ENCODE measurements around the gene CYP26B1. TPM values are rescaled to one million over a fixed set of nuclear protein-coding genes. Genes with fewer than 3 reads are reported as not detected.

CYP26B1 gene
- total RNA-seq, 1 donor from 2014 or later = 1.2 TPM

- no peak overlapping the region for H3K4me3 ChIP-seq (ENCODE audit: insufficient read depth, low read depth, low read length)
- no peaks in the 10 kb centered on the region for H3K4me1 ChIP-seq (ENCODE audit: insufficient read depth, low read length)
- DNase-seq (ENCODE audit: low read depth) = no peak
- H3K4me2 ChIP-seq (ENCODE audit: low read length) = no peak overlapping the region
- no peak overlapping the region for H3K27ac ChIP-seq (ENCODE audit: low read depth, low read length)
- Mint-ChIP-seq H3K4me3 (ENCODE audit: unreplicated experiment) (no peak overlapping the region), H3K27ac (ENCODE audit: unreplicated experiment) (no peak overlapping the region), H3K4me1 (ENCODE audit: low read depth, unreplicated experiment) (peaks cover 3% of the 10 kb centered on the region), H3K9me3 (ENCODE audit: unreplicated experiment) (peaks cover under 1% of the 10 kb centered on the region), H3K36me3 (ENCODE audit: low read depth, unreplicated experiment) (peaks cover 17% of the 10 kb centered on the region), H3K27me3 (ENCODE audit: low read depth, unreplicated experiment) (no peaks in the 10 kb centered on the region)
- TF ChIP-seq EZH2 (IDR thresholded peaks at IDR 0.05; ENCODE audit: insufficient read depth, low read length) (no peak), CTCF (IDR thresholded peaks at IDR 0.05; ENCODE audit: insufficient read depth, low read depth, low read length) (no peak)
- FAIRE-seq = no peak
- no peak overlapping the region for H3K9ac ChIP-seq (ENCODE audit: low read length)
- H3K27me3 ChIP-seq (ENCODE audit: insufficient read depth, low read length) = no peaks in the 10 kb centered on the region
- H4K20me1 ChIP-seq (ENCODE audit: insufficient read depth, low read length) = no peaks in the 10 kb centered on the region
- no peaks in the 10 kb centered on the region for H3K36me3 ChIP-seq (ENCODE audit: insufficient read depth, low read length)
- H3K79me2 ChIP-seq (ENCODE audit: insufficient read depth, low read length) = no peaks in the 10 kb centered on the region
- no peak overlapping the region for H2AFZ ChIP-seq (ENCODE audit: low read depth, low read length)
- peaks cover 8% of the 10 kb centered on the region for H3K9me3 ChIP-seq (ENCODE audit: insufficient read depth, low read depth, low read length)
These were observed 35.4 kb upstream of the CYP26B1 start for GRCh38 chr2:72183016-72183415.

- Mint-ChIP-seq H3K9me3 (ENCODE audit: unreplicated experiment) (no peaks in the 10 kb centered on the region), H3K36me3 (ENCODE audit: low read depth, unreplicated experiment) (peaks cover 21% of the 10 kb centered on the region), H3K27ac (ENCODE audit: unreplicated experiment) (no peak overlapping the region), H3K4me3 (ENCODE audit: unreplicated experiment) (no peak overlapping the region), H3K4me1 (ENCODE audit: low read depth, unreplicated experiment) (peaks cover 3% of the 10 kb centered on the region), H3K27me3 (ENCODE audit: low read depth, unreplicated experiment) (no peaks in the 10 kb centered on the region)
- H3K36me3 ChIP-seq (ENCODE audit: insufficient read depth, low read length) = no peaks in the 10 kb centered on the region
- FAIRE-seq (no peak), DNase-seq (ENCODE audit: low read depth) (no peak)
- H3K9me3 ChIP-seq (ENCODE audit: insufficient read depth, low read depth, low read length) = peaks cover 3% of the 10 kb centered on the region
- no peak overlapping the region for H3K4me3 ChIP-seq (ENCODE audit: insufficient read depth, low read depth, low read length)
- H3K27ac ChIP-seq (ENCODE audit: low read depth, low read length) = no peak overlapping the region
- no peak overlapping the region for H2AFZ ChIP-seq (ENCODE audit: low read depth, low read length)
- H3K9ac ChIP-seq (ENCODE audit: low read length) = no peak overlapping the region
- no peaks in the 10 kb centered on the region for H3K27me3 ChIP-seq (ENCODE audit: insufficient read depth, low read length)
- no peaks in the 10 kb centered on the region for H3K79me2 ChIP-seq (ENCODE audit: insufficient read depth, low read length)
- no peaks in the 10 kb centered on the region for H4K20me1 ChIP-seq (ENCODE audit: insufficient read depth, low read length)
- TF ChIP-seq CTCF (IDR thresholded peaks at IDR 0.05; ENCODE audit: insufficient read depth, low read depth, low read length) = no peak
- no peak for TF ChIP-seq EZH2 (IDR thresholded peaks at IDR 0.05; ENCODE audit: insufficient read depth, low read length)
- H3K4me1 ChIP-seq (ENCODE audit: insufficient read depth, low read length) = no peaks in the 10 kb centered on the region
- no peak overlapping the region for H3K4me2 ChIP-seq (ENCODE audit: low read length)
These were observed 34.9 kb upstream of the CYP26B1 start for GRCh38 chr2:72182547-72182946.

GRCh38 chr2:72181616-72182015, 34.0 kb upstream of the CYP26B1 start:
- no peaks in the 10 kb centered on the region for H3K27me3 ChIP-seq (ENCODE audit: insufficient read depth, low read length)
- Mint-ChIP-seq H3K9me3 (ENCODE audit: unreplicated experiment) (no peaks in the 10 kb centered on the region), H3K27me3 (ENCODE audit: low read depth, unreplicated experiment) (no peaks in the 10 kb centered on the region), H3K4me3 (ENCODE audit: unreplicated experiment) (no peak overlapping the region), H3K36me3 (ENCODE audit: low read depth, unreplicated experiment) (peaks cover 26% of the 10 kb centered on the region), H3K27ac (ENCODE audit: unreplicated experiment) (no peak overlapping the region), H3K4me1 (ENCODE audit: low read depth, unreplicated experiment) (peaks cover 3% of the 10 kb centered on the region)
- FAIRE-seq = no peak
- H3K4me1 ChIP-seq (ENCODE audit: insufficient read depth, low read length) = no peaks in the 10 kb centered on the region
- no peaks in the 10 kb centered on the region for H3K36me3 ChIP-seq (ENCODE audit: insufficient read depth, low read length)
- H3K9ac ChIP-seq (ENCODE audit: low read length) = no peak overlapping the region
- no peaks in the 10 kb centered on the region for H3K9me3 ChIP-seq (ENCODE audit: insufficient read depth, low read depth, low read length)
- H3K79me2 ChIP-seq (ENCODE audit: insufficient read depth, low read length) = no peaks in the 10 kb centered on the region
- no peak overlapping the region for H2AFZ ChIP-seq (ENCODE audit: low read depth, low read length)
- no peak for DNase-seq (ENCODE audit: low read depth)
- H3K4me3 ChIP-seq (ENCODE audit: insufficient read depth, low read depth, low read length) = no peak overlapping the region
- H3K4me2 ChIP-seq (ENCODE audit: low read length) = no peak overlapping the region
- TF ChIP-seq CTCF (IDR thresholded peaks at IDR 0.05; ENCODE audit: insufficient read depth, low read depth, low read length) = no peak
- no peaks in the 10 kb centered on the region for H4K20me1 ChIP-seq (ENCODE audit: insufficient read depth, low read length)
- no peak overlapping the region for H3K27ac ChIP-seq (ENCODE audit: low read depth, low read length)

All from astrocyte (in vitro differentiated cells and primary cell).